ENCODE measurements around the gene TMC7. TPM values are rescaled to one million over a fixed set of nuclear protein-coding genes. Genes with fewer than 3 reads are reported as not detected.
A peak's percentile ranks its signal among the peaks of the same experiment; 100 is the strongest.

The TMC7 gene
- total RNA-seq, 4 donors from 2014 or later = 0.36 to 4.3 (median 1.3) TPM

DNA sequence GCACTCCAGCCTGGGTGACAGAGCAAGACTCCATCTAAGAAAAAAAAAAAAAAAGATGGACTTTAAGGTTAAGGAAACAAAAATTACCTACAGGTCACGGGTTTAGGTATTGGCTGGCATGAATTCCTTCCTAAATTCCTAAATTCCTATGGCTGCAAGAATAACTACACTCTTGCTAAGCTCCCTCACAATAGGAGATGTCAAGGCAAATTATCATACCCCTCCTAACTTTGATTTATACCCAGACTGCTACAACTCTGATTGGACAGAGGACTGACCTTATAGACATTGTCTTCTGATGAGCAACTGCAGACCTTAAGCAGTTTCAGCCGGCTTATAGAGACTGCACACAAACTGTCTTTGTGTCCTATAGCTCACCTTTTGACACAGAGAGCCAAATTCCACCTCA is 25.1 kb upstream of the TMC7 start:
- TF ChIP-seq, protein P1, sequence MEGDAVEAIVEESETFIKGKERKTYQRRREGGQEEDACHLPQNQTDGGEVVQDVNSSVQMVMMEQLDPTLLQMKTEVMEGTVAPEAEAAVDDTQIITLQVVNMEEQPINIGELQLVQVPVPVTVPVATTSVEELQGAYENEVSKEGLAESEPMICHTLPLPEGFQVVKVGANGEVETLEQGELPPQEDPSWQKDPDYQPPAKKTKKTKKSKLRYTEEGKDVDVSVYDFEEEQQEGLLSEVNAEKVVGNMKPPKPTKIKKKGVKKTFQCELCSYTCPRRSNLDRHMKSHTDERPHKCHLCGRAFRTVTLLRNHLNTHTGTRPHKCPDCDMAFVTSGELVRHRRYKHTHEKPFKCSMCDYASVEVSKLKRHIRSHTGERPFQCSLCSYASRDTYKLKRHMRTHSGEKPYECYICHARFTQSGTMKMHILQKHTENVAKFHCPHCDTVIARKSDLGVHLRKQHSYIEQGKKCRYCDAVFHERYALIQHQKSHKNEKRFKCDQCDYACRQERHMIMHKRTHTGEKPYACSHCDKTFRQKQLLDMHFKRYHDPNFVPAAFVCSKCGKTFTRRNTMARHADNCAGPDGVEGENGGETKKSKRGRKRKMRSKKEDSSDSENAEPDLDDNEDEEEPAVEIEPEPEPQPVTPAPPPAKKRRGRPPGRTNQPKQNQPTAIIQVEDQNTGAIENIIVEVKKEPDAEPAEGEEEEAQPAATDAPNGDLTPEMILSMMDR (IDR thresholded peaks at IDR 0.05) = no peak
- ATAC-seq (ENCODE audit: low FRiP score) (no peak), DNase-seq (ENCODE audit: low spot score) (no peak)

DNA sequence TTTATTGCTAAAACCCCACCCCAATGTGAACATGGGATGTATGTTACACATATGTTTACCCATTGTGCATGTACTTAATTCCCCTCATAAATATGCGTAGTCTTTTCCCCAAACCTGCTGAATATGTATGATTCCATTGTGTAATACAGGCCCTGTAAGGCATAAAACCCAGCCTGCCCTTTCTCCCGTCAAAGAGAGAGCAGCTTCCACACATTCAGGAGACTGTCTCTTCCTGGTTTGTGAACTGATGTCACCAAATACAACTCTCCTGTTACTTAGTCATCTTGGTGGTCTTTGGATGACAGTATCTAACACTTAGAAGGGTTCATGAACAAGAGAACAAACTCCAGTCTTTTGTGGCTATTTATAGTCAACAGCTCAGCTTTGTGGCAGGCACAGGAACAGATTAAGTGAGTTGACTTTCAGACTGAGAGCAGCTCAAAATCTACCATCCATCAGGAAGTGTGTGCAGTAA is 24.7 kb upstream of the TMC7 start:
- TF ChIP-seq, protein P1 (IDR thresholded peaks at IDR 0.05) = no peak
- DNase-seq (ENCODE audit: low spot score) (no peak), ATAC-seq (ENCODE audit: low FRiP score) (no peak)

DNA sequence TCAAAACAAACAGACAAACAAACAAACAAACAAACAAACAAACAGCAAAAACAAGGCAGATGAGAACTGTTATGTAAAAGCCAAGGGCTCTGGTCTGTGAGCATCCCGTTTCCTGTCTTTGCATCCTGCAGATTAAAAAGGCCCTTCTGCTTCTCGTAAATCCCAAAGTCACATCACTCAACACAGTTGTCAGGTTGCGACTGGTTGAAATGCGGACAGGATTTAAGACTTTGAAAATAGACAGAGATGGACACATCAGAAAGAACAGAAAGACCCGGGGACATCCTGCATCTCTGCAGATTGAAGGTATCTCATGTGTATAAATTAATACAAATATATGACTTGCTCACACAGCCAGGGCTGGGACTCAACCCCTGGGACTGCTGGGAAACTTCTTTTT is 18.2 kb upstream of the TMC7 start:
- DNase-seq (ENCODE audit: low spot score) (no peak), ATAC-seq (ENCODE audit: low FRiP score) (no peak)
- TF ChIP-seq, protein P1 (IDR thresholded peaks at IDR 0.05) = no peak

DNA sequence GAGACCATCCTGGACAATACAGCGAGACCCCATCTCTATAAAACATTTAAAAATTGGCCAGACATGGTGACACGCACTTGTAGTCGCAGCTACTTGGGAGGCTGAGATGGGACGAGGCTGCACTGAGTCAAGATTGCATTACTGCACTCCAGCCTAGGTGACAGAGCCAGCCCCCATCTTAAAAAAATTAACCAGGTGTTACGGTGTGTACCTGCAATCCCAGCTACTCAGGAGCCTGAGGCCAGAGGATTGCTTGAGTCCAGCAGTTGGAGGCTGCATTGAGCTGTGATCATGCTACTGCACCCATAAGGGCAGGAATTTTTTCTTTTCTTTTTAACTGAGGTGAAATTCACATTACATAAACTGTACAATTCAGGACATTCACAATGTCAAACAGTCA is 16.9 kb upstream of the TMC7 start:
- DNase-seq (ENCODE audit: low spot score) (no peak), ATAC-seq (ENCODE audit: low FRiP score) (no peak)
- TF ChIP-seq, protein P1 (IDR thresholded peaks at IDR 0.05) = no peak

DNA sequence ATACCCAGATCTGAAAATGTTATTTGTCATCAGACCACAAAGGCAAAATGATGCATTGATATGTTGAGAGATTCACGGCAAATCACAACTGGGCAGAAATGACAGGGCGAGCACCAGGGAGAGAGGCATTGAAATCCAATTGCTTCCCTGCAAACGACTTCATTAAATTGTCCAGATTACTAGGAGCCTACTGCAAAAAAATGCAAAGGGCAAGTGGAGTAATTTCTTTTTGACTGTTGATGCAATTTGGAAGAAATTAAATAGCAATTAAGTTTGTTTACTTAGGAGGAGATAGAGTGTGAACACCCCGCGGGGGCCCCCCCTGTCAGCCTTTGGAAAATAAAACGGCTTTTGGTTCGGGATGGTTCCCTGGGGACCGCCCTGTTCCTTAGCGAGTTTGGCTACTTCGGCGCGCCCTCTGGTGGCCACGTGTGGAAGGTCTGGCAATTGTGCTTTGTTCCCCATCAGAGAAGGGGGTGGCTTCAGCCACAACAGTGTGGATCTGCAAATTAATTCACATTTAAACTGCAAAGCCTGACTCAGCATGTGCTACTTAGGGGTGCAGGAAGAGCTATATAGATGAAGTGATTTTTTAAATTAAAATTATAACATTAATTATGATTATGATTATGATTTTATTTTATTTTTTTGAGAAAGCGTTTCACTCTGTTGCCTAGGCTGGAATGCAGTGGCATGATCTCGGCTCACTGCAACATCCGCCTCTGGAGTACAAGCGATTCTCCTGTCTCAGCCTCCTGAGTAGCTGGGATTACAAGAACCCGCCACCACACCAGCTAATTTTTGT is 14.5 kb upstream of the TMC7 start:
- DNase-seq (ENCODE audit: low spot score) (peak; percentile 93), ATAC-seq (ENCODE audit: low FRiP score) (peak; percentile 83)
- TF ChIP-seq, protein P1 (IDR thresholded peaks at IDR 0.05) = peak in 2 of 3 donors; percentile 60 to 89

DNA sequence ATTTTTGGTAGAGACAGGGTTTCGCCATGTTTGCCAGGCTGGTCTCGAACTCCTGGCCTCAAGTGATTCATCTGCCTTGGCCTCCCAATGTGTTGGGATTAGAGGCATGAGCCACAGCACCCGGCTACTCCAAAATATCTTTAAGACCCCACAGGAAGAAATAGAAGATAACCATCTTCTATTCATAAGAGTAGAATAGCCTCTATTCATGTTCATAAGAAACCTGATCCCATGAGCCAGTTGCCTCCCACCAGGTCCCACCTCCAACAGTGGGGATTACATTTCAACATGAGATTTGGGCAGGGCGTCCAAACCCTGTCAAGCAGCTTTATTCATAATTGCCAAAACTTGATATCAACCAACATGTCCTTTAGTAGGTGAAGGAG is 13.9 kb upstream of the TMC7 start:
- no peak for ATAC-seq (ENCODE audit: low FRiP score)
- DNase-seq (ENCODE audit: low spot score) = no peak
- TF ChIP-seq, protein P1 (IDR thresholded peaks at IDR 0.05) = no peak

DNA sequence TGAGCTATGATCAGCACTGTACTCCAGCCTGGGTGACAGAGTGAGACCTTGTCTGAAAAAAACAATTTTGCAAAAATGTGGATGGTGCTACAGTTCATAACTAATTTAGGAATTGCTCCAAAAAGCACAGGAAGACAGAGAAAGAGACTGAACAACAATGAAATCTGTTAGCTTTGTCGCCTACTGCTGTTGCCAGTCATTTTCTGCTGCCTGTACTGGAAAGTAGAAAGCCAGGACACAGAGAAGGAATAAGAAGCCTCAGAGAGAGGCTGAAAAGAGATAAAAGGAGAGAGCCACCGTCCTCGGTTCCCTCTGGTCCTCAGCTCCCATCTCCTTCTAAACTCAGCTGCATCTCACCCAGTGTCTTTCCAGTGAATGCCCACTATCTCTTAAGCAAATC is 8.6 kb upstream of the TMC7 start:
- TF ChIP-seq, protein P1 (IDR thresholded peaks at IDR 0.05) = no peak
- DNase-seq (ENCODE audit: low spot score) (no peak), ATAC-seq (ENCODE audit: low FRiP score) (no peak)
